HCEC 1CT (cell line): ENCODE measurements around the gene CXorf66.
"Not testable (repeated sequence)": the region's sequence is repeated elsewhere in the genome, so short reads cannot be mapped to it uniquely, and the experiment has no call there.

Experiments
- DNase-seq: peaks from one replicate; pipeline ENCODE4 v3.0.0-alpha.2; 2017

CXorf66 gene, protein sequence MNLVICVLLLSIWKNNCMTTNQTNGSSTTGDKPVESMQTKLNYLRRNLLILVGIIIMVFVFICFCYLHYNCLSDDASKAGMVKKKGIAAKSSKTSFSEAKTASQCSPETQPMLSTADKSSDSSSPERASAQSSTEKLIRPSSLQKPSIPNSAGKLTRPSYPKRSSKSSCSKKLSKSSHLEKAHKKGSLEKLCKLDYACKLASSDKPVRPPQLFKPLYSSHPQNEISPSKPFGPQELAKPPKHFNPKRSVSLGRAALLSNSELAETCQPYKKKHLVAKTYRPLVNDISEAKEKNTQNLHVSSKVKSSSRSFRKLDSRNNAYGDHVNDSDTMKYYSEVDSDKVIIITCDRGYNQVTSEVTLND

DNA sequence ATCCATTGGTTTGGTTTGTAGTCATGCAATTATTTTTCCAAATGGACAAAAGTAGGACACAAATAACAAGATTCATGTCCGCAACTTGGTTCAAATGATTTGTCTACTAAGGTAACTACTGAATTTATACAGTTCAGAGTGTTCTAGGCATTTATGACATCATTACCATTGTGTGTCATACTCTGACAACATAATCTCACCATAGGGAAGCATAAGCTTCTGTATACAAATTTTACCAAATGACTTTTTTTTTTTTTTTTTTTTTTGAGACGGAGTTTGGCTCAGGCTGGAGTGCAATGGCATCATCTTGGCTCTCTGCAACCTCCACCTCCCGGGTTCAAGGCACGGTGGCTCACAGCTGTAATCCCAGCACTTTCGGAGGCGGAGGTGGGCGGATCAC lies at the start of gene CXorf66:
TSS of gene CXorf66 (minus strand) at position 101 of the 400 bp plus-strand sequence. CDS start at position 76, 25 bp downstream.
- no peak for DNase-seq

DNA sequence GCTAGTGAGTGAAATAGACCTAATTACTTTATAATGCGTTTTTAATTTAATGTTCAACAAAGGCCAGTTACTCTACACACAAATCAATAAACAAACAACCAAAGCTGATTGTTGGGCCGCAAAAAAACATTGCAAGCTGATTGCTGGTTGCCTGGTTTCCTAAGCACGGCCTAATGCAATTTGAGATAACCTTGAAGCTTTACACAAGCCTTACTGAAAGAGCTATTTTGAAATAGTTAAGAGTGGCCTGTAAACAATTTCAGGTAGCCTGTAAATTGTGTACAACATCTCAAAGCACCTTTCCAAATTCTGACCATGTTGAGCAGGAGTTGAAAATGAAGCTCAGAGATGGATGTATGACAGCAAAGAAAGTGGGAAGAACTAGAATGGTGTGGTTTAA lies 17.5 kb upstream of the CXorf66 start:
- no peak for DNase-seq

DNA sequence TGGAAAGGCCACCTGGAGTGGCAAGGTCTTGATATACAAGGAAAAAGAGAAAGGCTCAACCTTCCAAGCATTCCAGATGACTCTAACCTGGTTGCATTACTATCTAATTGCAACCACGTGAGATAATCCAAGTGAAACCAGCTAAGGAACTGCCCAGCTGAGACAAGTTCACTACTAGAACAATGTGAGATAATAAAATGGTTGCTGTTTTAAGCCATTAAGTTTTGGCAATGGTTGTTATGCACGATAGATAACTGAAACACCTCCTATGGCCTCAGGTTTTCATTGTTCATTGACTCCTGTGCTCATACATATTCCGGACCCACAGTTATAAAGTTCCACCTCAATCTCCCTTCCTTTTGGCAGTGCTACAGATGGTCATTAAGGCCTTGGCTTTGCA lies 9.2 kb upstream of the CXorf66 start:
- DNase-seq = no peak

DNA sequence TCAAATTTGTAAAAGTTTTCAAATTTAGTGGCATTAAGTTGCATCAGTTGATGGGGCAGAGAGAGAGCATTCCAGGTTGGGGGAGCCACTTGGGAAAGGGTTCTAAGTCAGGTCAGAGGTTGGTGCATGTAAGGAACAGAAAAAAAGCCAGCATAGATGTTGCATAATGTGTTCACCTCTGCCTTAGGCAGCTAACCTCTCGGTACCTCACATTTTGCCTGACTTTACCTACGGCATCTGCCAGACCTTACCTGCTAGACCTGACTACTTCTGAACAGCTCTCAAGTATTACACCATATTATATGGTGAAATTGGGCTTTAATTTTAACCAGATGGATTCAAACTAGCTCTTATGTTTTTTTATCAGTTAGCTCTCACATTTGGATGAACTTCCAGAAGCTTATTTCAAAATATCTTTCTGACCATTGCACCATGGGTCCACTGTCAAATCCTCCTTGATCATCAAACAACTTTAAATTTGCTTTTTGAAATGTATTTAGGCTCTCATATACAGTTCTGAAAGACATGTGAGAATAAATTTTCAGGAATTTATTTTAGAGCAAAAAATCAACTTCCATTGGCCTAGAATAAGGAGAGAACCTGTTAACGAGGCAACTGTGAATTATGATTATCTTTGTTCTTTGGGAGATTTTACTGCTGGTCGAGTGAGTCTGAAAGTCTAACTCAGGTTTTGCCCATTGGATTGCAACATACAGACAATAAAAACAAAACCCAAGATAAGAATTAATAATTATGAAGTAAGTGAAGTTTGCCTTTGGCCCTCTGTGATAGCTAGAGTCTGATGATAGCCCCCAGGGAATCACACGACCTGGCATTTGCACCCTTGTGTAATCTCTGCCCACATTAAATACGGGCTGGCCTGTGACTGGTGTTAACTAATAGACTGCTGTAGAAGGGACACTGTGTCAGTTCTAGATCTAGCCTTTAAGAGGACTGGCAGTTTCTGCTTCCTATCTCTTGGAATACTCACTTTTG lies 7.6 kb upstream of the CXorf66 start:
- no peak for DNase-seq

DNA sequence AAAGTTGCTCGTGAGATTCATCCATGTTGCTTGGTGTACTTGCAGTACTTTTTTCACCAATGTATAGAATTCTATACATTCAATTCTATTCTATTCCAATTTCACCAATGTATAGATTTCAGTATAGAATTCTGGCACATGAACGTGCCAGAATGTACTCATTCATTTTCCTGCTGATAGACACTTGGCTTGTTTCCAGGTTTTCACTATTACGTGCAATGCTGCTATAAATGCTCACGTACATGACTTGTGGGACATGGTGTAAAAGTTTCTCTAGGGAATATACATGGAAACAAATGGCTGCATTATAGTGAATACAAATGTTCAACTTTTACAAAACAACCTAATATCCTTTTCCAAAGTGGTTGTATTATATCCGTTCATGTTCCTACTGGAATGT lies 6.8 kb upstream of the CXorf66 start:
- DNase-seq = no peak

DNA sequence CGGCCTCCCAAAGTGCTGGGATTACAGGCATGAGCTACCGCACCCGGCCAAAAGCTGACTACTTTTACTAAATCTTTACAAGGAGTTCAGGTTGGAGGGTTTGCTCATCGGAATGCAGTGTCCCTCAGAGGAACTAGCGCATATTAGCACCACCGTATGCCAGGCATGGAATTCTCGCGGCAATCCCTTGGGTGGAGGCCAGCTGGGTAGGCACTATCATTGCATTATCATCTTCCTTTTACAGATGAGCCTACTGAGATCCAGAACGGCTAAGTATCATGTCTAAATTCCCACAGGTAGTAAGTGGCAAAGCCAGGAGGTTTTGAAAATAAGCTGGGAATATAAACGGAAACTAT lies 6.1 kb upstream of the CXorf66 start:
- DNase-seq = no peak

DNA sequence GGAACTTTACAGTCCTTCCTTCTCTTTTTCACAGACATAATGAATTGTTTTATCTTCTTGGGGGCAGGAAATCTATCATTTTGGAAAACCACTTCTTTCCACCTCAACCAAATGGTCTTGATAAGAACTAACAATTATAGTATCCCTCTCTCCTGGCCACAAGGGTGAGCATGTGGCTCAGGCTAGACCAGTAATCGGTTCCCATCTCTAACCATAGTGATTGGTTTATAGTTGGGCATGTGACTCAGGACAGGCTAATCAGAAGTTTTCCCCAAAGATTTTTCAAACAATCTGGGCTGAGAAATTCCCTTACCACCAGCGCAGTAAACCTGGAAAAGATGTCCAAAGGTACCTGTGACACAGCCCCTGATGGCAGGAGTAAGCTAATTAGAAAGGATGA lies 4.0 kb upstream of the CXorf66 start:
- DNase-seq = no peak

DNA sequence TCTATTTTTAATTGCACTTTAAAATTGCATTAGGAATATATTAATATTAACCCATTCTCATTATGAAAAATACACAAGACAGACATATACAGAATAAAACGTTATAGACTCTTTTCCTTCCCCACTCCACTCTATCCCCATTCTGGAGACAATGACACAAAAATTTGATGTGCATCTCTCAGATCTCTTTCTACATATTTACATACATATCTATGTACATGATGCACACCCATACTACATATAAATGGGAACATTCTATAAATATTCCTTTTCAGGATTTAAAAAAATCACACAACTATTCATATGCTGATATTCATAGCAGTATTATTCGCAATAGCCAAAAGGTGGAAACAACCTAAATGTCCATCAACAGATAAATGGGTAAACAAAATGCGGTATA lies 2.4 kb upstream of the CXorf66 start:
- no peak for DNase-seq

DNA sequence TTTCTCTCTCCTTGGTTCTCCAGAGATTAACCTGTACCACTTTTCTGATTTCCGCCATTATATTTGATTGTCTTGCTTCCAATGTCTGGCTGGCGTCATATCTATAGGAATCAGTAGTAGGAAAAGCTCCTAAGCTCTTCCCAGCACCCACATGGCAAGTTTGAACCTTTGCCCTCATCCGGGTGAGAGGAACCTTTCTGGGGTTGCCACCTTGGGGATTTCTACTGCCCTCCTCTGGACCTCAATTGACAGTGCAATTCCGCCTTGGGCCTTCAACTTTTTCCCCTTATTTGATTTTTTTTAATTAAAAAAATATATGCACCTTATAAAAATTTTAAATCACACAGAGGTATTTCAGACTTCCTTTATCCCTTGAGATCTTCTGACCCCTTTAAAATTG lies 2.0 kb upstream of the CXorf66 start:
- no peak for DNase-seq

DNA sequence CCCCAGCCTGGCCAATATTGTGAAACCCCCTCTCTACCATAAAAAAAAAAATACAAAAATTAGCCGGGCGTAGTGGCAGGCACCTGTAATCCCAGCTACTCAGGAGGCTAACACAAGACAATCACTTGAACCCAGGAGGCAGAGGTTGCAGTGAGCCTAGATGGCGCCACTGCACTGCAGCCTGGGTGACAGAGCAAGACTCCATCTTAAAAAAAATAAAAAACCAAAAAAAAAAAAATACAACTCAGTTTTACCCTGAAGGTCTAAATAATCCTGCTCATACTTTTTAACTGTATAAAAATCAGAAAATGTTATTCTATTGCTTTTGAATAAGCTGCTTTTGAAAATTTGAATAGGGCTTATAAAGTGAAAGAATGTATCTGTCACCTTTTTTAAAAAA lies 838 bp upstream of the CXorf66 start:
- not testable (repeated sequence) for DNase-seq

DNA sequence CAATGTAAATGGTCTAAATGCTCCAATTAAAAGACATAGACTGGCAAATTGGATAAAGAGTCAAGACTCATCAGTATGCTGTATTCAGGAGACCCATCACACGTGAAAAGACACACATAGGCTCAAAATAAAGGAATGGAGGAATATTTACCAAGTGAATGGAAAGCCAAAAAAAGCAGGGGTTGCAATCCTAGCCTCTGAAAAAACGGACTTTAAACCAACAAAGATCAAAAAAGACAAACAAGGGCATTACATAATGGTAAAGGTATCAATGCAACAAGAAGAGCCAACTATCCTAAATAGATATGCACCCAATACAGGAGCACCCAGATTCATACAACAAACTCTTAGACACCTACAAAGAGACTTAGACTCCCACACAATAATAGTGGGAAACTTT lies 4.2 kb downstream of the CXorf66 start:
- DNase-seq = not testable (repeated sequence)

DNA sequence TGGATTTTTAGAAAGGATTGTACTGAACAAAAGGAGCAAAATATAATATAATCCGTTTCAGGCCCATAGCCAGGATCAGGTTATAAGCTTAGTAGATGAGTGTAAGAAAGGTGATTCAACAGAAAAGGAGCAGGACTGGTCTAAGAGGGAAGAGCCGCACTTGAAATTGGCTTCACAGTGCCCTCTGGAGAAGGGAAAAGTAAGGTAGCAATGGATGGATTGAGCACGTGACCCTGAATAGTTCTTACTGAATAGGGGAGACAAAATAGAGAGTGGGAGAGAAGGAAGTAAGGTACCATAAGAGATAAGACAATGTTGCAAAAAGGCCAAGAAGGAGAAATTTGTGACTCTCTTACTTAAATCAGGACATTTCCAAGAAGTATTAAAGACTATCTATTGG lies 15.6 kb downstream of the CXorf66 start:
- DNase-seq = no peak

DNA sequence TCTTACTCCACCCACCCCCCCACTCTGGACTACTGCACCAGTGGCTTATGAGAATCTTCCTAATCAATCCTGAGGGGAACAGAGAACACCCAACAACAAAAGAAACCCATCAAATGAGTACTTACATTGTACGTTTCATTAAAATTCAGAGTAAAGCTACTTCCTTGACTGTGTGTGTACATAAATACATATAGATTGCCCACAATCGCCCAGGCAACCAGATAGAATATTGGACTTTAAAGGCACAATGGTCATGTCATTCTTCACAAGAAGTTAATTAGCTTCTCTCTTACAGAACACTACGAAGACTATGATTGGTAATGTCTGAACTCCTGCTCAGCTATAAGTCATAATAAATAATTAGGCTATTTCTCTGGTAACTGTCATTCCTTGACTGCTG lies 20.2 kb downstream of the CXorf66 start:
- no peak for DNase-seq

DNA sequence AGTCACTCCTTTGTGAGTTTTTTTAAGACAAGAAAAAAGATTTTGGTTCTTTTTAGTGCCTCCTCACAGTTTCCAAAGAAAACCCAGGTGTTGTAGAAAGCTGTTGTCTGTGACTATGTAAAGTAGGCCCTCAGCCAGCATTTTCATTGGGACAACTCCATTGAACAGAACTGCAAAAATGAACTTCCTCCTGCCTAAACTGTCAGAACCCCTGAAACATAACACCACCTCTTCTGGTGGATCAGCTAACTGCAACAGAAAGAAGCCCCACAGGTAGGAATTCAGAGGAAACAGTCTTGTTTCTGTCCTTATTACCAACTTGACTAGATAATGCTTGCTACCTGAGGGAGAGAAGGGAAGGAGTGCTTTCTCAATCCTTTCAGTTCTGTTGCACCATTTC lies 29.1 kb downstream of the CXorf66 start:
- DNase-seq = no peak

DNA sequence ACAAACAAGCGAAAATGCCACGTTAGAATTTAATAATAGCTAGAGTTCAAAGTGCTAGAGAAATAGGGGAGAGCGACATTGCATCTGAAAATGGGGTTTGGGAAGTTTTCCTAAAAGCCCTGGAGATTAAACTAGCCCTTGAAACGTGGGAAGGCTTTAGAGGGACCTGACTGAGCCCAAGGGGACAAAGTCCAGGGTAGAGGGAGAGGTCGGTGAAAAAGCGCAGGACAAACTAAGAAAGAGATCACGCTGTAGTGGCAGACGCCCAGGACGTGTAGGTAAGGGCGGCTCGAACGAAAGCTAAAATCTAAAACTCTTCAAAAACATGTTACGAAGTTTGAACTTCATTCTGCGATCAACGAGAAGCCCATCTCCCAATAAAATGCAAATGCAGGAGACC lies 31.4 kb downstream of the CXorf66 start:
- DNase-seq = no peak

DNA sequence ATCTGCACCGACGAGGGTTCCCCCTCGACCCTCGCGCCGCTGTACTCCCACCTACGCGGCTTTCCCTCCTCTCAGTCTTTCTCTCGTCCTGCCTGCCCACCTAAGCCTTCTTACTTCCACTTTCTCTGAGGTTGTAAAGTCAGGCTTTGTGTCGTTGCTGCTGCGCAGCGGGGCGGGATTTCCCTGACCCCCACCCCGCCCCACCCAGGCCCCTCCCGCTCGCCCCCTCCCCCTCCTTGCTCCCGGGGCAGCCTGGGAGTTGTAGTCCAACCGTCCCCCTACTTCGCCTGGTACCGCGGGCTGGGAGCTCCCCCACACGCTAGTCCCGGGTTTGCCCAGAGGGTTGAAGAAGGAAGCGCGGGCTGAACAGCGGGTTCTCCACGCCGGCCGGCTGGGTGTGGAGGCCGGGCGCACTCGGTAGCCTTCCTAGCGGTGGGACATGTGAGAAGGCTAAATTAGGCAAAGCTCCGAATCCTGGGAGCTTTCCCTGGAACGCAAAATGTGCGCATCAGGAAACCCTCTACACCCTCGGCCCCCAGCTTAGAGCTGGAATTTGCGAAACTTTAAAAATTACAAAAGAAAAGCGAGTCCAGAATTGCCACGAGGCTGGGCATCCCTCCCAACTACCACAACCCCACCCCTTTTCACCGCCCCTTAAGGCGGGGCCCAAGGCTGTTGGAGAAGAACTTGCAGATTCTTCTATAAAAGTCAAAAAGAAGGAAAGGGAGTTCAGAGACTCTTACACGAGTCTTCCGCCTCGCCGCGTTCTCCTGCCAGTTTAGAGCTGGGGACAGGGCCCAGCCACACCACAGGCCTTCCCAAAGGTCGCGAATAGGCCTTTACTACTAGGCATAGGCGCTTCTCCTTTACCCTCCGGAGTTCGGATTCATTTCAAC lies 32.2 kb downstream of the CXorf66 start, which contains the start of gene ATP11C:
TSS of gene ATP11C (minus strand) at position 153 of the 896 bp plus-strand sequence. CDS start 1,011 bp downstream, outside the sequence.
- peak; percentile 75 for DNase-seq

DNA sequence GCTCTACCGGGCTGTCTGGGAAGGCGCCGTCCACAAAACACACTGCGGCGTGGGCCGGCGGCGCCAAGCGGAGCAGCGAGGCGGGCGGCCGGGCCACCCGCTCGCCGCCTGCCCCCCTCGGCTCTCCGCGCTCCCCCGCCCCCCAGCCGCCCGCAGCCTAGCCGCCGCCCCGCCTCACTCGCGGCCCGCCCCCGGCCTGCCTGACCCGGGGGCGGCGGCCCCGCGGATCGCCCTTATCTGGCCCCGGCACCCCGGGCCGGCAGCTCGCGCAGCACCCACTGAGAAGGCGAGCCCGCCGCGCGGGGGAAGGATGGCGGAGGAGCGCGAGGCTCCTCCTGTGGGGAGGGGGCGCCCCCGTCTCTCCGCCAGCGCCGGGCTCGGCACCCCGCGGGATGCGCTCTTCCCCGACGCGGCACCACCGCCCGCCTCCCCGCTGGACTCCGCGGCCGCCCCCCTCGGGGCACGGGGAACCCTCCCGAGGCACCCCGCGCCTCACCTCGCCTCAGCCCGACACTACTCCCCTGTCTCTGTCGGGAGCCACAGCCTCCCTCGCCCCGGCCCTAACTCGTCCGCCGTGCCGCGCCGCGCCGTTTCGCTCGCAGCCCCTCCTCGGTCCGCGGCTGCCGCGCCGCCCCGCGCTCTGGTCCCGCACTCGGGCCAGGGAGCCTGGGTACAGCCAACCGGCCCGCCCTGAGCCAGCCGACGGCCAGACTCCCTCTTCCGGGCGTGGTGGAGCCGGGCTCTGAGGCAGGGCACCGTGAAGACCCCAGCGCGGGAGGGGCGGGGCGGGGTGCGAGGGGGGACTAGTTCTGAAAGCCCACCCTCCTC lies 33.0 kb downstream of the CXorf66 start:
- peak; percentile 34 for DNase-seq

DNA sequence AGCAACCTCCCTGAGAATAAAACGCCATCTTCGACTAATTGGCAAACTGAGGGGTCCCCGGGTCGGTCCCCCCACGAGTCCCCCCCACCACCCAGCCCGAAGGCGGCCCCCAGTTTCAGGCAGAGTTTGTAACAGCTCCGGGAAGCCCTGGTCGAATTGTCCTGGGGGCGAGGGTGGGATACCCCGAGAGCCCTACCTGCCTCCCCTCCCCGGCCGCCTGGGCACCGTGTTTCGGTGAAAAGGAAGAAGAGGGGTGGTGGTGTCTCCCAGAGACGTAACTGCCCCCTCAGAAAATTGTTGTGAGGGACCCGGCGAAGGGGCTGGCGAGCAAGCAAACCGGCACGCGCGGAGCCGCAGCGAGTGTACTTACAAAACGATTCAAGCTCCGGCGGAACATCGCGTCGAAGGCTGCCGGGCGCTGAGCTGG lies 33.7 kb downstream of the CXorf66 start:
- DNase-seq = no peak

DNA sequence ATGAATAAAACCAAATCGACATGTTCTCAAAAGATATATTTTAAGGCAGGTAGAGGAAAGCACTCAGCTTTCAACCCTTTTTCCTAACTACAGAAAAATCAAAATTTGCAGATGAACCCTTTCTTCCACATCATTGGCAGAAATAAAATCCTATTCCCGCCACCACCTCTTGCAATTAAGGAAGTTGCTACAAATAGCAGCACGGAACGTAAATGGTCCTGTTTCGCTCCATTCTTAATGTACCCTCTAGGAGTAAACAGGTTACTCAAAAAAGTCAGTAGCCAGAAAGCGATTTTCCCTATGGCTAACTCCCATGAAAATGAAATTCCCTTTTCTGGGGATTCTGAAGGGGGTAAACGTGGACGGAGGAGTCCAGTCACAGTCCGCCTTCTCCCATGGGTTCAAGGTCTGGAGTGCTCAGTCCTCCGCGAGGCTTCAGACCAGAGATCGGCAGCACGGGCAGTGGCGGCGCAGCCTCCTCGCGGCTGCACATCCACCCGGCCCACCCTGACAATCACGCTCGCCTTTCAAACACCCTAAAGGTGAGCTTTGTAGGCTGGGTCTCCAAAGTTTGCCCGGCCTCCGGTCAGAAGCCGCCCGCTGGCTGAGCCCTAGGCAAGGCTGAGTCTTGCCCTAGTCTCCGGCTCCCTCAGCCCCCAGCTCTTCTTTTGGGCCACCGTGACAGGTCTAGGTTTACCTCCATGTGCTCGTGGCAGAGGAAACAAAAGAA lies 34.2 kb downstream of the CXorf66 start:
- peak; percentile 24 for DNase-seq

DNA sequence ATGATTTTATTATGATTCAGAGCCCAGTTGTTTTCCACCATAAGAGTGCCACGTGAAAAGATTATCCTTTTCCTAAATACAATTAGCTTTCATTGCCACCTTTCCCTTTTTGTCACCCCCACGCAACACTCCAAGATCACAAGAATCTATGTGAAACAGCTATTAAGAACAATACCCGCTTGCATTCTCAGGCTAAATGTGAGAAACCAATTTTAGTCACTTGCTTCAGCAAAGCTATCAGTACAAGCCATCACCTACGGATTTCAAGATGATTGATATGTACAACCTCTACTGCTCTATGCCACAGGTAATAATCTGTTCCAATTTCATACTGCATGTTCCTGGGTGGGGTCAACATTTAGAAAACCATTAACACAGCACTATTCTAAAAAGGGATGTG lies 34.9 kb downstream of the CXorf66 start:
- DNase-seq = no peak

DNA sequence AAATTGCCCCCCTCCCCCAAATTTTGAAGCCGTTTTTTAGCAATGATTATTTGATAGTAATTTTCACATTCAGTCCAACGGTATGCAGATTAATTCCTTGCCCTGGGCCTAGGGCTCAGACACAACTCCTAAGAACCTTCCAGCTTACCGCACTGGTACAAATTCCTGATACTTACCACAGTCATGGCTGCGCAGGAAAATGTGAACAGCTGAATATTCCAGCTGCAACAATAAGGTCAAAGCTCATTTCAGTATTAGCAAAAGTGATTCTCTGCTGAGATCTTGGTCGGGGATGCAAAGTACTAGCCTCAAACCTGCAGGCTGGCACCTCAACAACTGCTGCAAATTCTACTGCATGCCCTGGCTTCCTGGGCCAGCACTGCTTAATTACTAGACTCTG lies 35.4 kb downstream of the CXorf66 start:
- DNase-seq = no peak
